Measurements from ENCODE around the gene PDIA4. TPM values are rescaled to one million over a fixed set of nuclear protein-coding genes. Genes with fewer than 3 reads are reported as not detected.

Gene PDIA4
- polyA plus RNA-seq, 3 donors, result 36.5 to 51.2 (median 37.0) TPM

DNA sequence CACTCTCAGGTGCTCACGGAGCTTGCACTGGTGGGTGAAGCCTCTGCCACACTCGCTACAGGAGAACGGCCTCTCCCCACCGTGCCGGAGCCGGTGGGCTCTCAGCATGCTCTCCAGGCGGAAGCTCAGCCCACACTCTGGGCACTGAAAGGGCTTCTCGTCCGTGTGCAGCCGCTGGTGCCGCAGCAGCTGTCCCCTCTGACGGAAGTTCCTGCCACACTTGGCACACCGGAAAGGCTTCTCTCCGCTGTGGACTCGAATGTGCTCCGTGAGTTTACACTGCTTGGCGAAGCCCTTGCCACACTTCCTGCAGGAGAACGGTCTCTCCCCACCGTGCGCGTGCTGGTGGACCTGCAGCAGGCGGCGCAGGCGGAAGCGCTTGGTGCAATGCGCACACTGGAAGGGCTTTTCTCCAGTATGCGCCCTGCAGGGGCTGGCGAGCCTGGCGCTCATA lies 42.9 kb upstream of the PDIA4 start:
- TF ChIP-seq, protein P1, sequence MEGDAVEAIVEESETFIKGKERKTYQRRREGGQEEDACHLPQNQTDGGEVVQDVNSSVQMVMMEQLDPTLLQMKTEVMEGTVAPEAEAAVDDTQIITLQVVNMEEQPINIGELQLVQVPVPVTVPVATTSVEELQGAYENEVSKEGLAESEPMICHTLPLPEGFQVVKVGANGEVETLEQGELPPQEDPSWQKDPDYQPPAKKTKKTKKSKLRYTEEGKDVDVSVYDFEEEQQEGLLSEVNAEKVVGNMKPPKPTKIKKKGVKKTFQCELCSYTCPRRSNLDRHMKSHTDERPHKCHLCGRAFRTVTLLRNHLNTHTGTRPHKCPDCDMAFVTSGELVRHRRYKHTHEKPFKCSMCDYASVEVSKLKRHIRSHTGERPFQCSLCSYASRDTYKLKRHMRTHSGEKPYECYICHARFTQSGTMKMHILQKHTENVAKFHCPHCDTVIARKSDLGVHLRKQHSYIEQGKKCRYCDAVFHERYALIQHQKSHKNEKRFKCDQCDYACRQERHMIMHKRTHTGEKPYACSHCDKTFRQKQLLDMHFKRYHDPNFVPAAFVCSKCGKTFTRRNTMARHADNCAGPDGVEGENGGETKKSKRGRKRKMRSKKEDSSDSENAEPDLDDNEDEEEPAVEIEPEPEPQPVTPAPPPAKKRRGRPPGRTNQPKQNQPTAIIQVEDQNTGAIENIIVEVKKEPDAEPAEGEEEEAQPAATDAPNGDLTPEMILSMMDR (IDR thresholded peaks at IDR 0.05), result no peak
- 96% methylated on average over 29 of the region's 29 CpGs for whole genome bisulfite sequencing (ENCODE audit: insufficient coverage)
- no peaks in the 10 kb centered on the region for H3K27me3 ChIP-seq (ENCODE audit: control insufficient read depth in 2 of 2, insufficient read depth in 2 of 2, low read length in 2 of 2)
- peaks cover 0 to 2% (median 0%) of the 10 kb centered on the region in 3 donors for H3K27me3 Mint-ChIP-seq (ENCODE audit: low read depth in 3 of 3)
- intact Hi-C loops (cut with micrococcal nuclease), result no loop called here
- no peaks in the 10 kb centered on the region for H4K20me1 ChIP-seq (ENCODE audit: insufficient read depth, low read length)
- no peak overlapping the region for H3K9ac ChIP-seq (ENCODE audit: insufficient read depth, low read length, poor library complexity, severe bottlenecking)
- H3K4me2 ChIP-seq (replicated peaks; ENCODE audit: extremely low read depth, low read length, poor library complexity, severe bottlenecking), result no peak overlapping the region
- H3K27ac ChIP-seq (ENCODE audit: low read depth in 1 of 2, low read length in 2 of 2), result no peak overlapping the region
- H3K9me3 Mint-ChIP-seq, result peaks cover 0 to 4% (median 0%) of the 10 kb centered on the region in 7 donors
- no peak overlapping the region for H2AFZ ChIP-seq (ENCODE audit: insufficient read depth, low read depth, low read length, poor library complexity, severe bottlenecking)
- H3K36me3 ChIP-seq (replicated peaks in 1 of 2; ENCODE audit: control insufficient read depth in 1 of 2, insufficient read depth in 2 of 2, low read length in 2 of 2), result peaks cover 32 to 43% of the 10 kb centered on the region in 2 donors
- H3K4me3 Mint-ChIP-seq, result peak overlapping the region in 1 of 2 donors; percentile 41
- no peaks in the 10 kb centered on the region for H3K9me3 ChIP-seq (replicated peaks in 1 of 2; ENCODE audit: control insufficient read depth in 1 of 2, insufficient read depth in 1 of 2, low read length in 2 of 2)
- H3K4me3 ChIP-seq (replicated peaks in 1 of 3; ENCODE audit: low read depth in 2 of 3, low read length in 3 of 3), result peak overlapping the region in 1 of 3 experiments; percentile 24
- no peaks in the 10 kb centered on the region for H3K79me2 ChIP-seq (ENCODE audit: insufficient read depth, low read length)
- peaks cover 9% of the 10 kb centered on the region for H3K4me1 Mint-ChIP-seq
- peaks cover 34 to 52% of the 10 kb centered on the region in 2 donors for H3K36me3 Mint-ChIP-seq
- H3K27ac Mint-ChIP-seq, result peak overlapping the region in 3 of 7 donors; percentile 38 to 43 (median 40)
- H3K4me1 ChIP-seq (ENCODE audit: control insufficient read depth in 1 of 2, insufficient read depth in 2 of 2, low read length in 2 of 2), result peaks cover 7 to 11% of the 10 kb centered on the region in 2 donors
- DNase-seq, result peak in 2 of 3 donors; percentile 8 to 9

DNA sequence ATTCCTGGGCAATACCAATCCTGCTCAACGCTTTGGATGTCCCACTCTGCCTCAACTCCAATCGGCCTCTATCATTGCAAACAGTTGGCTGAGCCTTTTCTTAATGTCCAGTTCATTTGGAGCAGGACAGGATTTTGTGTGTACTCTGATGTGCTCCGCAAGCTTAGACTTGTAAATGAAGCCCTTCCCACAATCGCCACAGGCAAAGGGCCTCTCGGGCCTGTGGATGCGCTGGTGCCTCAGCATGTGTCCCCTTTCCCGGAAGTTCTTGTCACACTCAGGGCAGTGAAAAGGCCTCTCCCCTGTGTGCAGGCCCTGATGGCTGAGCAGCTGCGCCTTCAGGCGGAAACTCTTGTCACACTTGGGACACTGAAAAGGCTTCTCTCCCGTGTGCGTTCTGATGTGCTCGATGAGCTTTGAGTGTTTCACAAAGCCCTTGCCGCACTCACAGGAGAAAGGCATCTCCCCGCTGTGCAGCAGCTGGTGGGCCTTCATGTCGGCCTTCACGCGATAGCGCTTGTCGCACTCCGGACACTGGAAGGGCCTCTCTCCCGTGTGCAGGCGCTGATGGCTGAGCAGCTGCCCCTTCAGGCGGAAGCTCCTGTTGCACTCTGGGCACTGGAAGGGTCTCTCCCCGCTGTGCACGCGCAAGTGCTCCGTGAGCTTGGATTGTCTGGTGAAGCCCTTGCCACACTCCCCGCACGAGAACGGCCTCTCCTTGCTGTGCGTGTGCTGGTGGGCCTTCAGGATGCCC lies 42.2 kb upstream of the PDIA4 start:
- TF ChIP-seq, protein P1 (IDR thresholded peaks at IDR 0.05), result no peak
- Mint-ChIP-seq H3K4me3 (no peak overlapping the region), H3K27ac (peak overlapping the region in 1 of 7 donors; percentile 38), H3K36me3 (peaks cover 34 to 52% of the 10 kb centered on the region in 2 donors), H3K4me1 (peaks cover 9% of the 10 kb centered on the region), H3K9me3 (peaks cover 0 to 4% (median 0%) of the 10 kb centered on the region in 7 donors), H3K27me3 (ENCODE audit: low read depth in 3 of 3) (peaks cover 0 to 2% (median 0%) of the 10 kb centered on the region in 3 donors)
- Histone ChIP-seq H3K79me2 (ENCODE audit: insufficient read depth, low read length) (no peaks in the 10 kb centered on the region), H3K4me1 (ENCODE audit: control insufficient read depth in 1 of 2, insufficient read depth in 2 of 2, low read length in 2 of 2) (peaks cover 7 to 11% of the 10 kb centered on the region in 2 donors), H3K4me2 (replicated peaks; ENCODE audit: extremely low read depth, low read length, poor library complexity, severe bottlenecking) (no peak overlapping the region), H3K9me3 (replicated peaks in 1 of 2; ENCODE audit: control insufficient read depth in 1 of 2, insufficient read depth in 1 of 2, low read length in 2 of 2) (no peaks in the 10 kb centered on the region), H3K36me3 (replicated peaks in 1 of 2; ENCODE audit: control insufficient read depth in 1 of 2, insufficient read depth in 2 of 2, low read length in 2 of 2) (peaks cover 32 to 43% of the 10 kb centered on the region in 2 donors), H3K27me3 (ENCODE audit: control insufficient read depth in 2 of 2, insufficient read depth in 2 of 2, low read length in 2 of 2) (no peaks in the 10 kb centered on the region), H2AFZ (ENCODE audit: insufficient read depth, low read depth, low read length, poor library complexity, severe bottlenecking) (no peak overlapping the region), H3K4me3 (replicated peaks in 1 of 3; ENCODE audit: low read depth in 2 of 3, low read length in 3 of 3) (no peak overlapping the region), H4K20me1 (ENCODE audit: insufficient read depth, low read length) (no peaks in the 10 kb centered on the region), H3K9ac (ENCODE audit: insufficient read depth, low read length, poor library complexity, severe bottlenecking) (no peak overlapping the region), H3K27ac (ENCODE audit: low read depth in 1 of 2, low read length in 2 of 2) (no peak overlapping the region)
- intact Hi-C loops (cut with micrococcal nuclease), result no loop called here
- DNase-seq, result no peak
- WGBS (ENCODE audit: insufficient coverage), result 97% methylated on average over 30 of the region's 31 CpGs
